ENCODE measurements around the gene STX3. TPM values are rescaled to one million over a fixed set of nuclear protein-coding genes. Genes with fewer than 3 reads are reported as not detected.

Gene STX3
- total RNA-seq, 1 donor from 2014 or later = 22.1 TPM

- Mint-ChIP-seq H3K36me3 (ENCODE audit: low read depth) (peaks cover 13% of the 10 kb centered on the region), H3K9me3 (ENCODE audit: low read depth) (no peaks in the 10 kb centered on the region), H3K27ac (ENCODE audit: unreplicated experiment) (no peak overlapping the region), H3K4me3 (ENCODE audit: unreplicated experiment) (no peak overlapping the region), H3K27me3 (ENCODE audit: low read depth) (no peaks in the 10 kb centered on the region), H3K4me1 (ENCODE audit: low read depth) (peaks cover 16% of the 10 kb centered on the region)
- DNase-seq (ENCODE audit: low spot score) = no peak
- TF ChIP-seq, protein P1, sequence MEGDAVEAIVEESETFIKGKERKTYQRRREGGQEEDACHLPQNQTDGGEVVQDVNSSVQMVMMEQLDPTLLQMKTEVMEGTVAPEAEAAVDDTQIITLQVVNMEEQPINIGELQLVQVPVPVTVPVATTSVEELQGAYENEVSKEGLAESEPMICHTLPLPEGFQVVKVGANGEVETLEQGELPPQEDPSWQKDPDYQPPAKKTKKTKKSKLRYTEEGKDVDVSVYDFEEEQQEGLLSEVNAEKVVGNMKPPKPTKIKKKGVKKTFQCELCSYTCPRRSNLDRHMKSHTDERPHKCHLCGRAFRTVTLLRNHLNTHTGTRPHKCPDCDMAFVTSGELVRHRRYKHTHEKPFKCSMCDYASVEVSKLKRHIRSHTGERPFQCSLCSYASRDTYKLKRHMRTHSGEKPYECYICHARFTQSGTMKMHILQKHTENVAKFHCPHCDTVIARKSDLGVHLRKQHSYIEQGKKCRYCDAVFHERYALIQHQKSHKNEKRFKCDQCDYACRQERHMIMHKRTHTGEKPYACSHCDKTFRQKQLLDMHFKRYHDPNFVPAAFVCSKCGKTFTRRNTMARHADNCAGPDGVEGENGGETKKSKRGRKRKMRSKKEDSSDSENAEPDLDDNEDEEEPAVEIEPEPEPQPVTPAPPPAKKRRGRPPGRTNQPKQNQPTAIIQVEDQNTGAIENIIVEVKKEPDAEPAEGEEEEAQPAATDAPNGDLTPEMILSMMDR (IDR thresholded peaks at IDR 0.05) = no peak
These were observed 52.0 kb downstream of the STX3 start for GRCh38 chr11:59807047-59807610.

DNA sequence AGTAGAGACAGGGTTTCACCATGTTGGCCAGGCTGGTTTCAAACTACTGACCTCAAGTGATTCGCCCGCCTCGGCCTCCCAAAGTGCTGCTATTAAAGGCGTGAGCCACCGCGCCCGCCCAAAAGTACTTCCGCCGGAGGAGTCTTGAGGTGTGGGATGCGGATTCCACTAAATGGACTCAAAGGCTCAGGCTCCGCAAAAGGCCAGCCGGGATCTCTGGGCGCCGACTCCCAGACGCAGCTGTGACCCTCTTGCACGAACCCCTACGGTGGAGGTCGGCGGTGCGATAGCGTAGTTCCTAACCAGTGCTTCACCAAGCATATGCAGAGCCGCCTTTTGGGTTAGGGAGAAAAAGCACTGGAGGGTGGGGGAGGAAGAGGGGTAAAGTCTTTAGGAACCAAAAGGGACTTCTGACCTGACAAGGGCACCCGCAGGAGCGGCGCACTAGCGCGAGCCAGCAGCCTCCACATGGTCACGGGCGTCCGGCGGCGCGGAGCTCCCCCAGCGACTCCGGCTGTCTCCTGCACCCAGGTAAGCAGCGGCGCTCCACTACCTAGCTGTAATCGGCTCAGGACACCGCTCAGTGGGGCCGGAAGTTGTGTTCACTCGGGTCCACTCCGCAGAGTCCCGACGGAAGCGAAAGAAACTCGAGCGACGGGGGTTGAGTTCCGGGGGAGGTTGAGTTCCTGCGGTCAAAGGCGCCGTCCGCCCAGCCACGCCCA, 55.2 kb downstream of the STX3 start, which contains the start of gene MRPL16:
Gene MRPL16, minus strand, starts transcription at position 590 of the 722 bp plus-strand sequence. Its CDS starts 120 bp downstream, at position 470.
- peaks cover 16% of the 10 kb centered on the region for H3K4me1 Mint-ChIP-seq (ENCODE audit: low read depth)
- peak within 1 kb of the TSS; percentile 89 for H3K4me3 Mint-ChIP-seq (ENCODE audit: unreplicated experiment)
- peaks cover 10% of the 10 kb centered on the region for H3K27me3 Mint-ChIP-seq (ENCODE audit: low read depth)
- H3K9me3 Mint-ChIP-seq (ENCODE audit: low read depth) = no peaks in the 10 kb centered on the region
- TF ChIP-seq, protein P1 (IDR thresholded peaks at IDR 0.05) = peak; percentile 42
- DNase-seq (ENCODE audit: low spot score) = peak; percentile 94
- peak within 1 kb of the TSS; percentile 80 for H3K27ac Mint-ChIP-seq (ENCODE audit: unreplicated experiment)
- H3K36me3 Mint-ChIP-seq (ENCODE audit: low read depth) = peaks cover 8% of the 10 kb centered on the region

DNA sequence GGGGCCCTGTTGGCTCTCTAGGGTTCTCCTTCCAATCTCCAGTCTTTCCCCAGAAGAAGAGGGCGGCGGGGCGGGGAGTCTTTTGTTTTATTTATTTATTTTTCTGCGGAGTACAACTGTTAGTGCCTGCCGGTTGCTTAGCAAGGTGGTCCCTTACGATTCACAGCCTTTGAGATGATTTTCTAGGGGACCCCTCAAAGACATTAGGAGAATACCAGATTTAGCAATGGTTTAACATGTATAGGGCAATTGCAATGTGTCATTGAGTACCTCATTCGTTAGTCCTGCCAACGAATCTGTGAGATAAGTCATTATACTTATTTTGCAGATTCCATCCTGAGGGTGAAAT, 55.7 kb downstream of the STX3 start:
- Mint-ChIP-seq H3K36me3 (ENCODE audit: low read depth) (peaks cover 8% of the 10 kb centered on the region), H3K4me1 (ENCODE audit: low read depth) (peaks cover 16% of the 10 kb centered on the region), H3K4me3 (ENCODE audit: unreplicated experiment) (peak overlapping the region; percentile 89), H3K9me3 (ENCODE audit: low read depth) (no peaks in the 10 kb centered on the region), H3K27ac (ENCODE audit: unreplicated experiment) (peak overlapping the region; percentile 80), H3K27me3 (ENCODE audit: low read depth) (peaks cover 10% of the 10 kb centered on the region)
- TF ChIP-seq, protein P1 (IDR thresholded peaks at IDR 0.05) = no peak
- DNase-seq (ENCODE audit: low spot score) = no peak

DNA sequence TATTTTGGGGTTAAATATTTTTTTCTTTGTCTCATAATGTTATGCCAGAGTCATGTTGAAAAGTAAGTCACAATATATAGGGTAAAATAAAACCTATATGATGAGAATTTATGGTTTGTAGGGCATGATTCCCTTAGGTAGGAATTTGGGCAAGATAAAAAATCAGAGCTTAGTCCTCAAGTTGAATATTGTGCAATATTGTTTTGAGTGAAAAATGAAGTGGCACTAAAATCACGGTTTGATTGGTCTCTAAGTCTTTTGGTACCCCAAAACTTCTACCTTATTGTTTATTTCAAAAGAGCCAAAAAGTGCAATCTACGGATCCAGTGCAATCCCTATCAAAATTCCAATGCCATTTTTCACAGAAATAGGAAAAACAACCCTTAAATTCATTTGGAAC, 57.0 kb downstream of the STX3 start:
- Mint-ChIP-seq H3K4me3 (ENCODE audit: unreplicated experiment) (no peak overlapping the region), H3K36me3 (ENCODE audit: low read depth) (peaks cover 2% of the 10 kb centered on the region), H3K27ac (ENCODE audit: unreplicated experiment) (no peak overlapping the region), H3K9me3 (ENCODE audit: low read depth) (no peaks in the 10 kb centered on the region), H3K27me3 (ENCODE audit: low read depth) (peaks cover 16% of the 10 kb centered on the region), H3K4me1 (ENCODE audit: low read depth) (peaks cover 16% of the 10 kb centered on the region)
- TF ChIP-seq, protein P1 (IDR thresholded peaks at IDR 0.05) = no peak
- DNase-seq (ENCODE audit: low spot score) = no peak

DNA sequence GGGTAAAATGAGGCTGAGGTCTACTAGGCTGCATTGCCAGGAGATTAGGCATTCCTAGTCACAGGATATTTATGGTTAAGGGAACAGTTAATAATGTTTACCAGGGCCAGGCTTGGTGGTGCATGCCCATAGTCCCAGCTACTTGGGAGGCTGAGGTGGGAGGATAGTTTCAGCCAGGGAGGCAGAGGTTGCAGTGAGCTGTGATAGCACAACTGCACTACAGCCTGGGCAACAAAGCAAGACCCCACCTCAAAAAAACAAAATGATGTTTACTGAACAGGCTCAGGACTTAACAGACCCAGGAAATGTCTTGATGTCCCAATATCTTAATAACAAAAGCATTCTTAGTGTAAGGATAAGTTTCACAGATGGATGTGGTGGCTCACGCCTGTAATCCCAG, 58.2 kb downstream of the STX3 start:
- Mint-ChIP-seq H3K27me3 (ENCODE audit: low read depth) (peaks cover 16% of the 10 kb centered on the region), H3K4me3 (ENCODE audit: unreplicated experiment) (no peak overlapping the region), H3K4me1 (ENCODE audit: low read depth) (peaks cover 16% of the 10 kb centered on the region), H3K36me3 (ENCODE audit: low read depth) (no peaks in the 10 kb centered on the region), H3K27ac (ENCODE audit: unreplicated experiment) (no peak overlapping the region), H3K9me3 (ENCODE audit: low read depth) (no peaks in the 10 kb centered on the region)
- TF ChIP-seq, protein P1 (IDR thresholded peaks at IDR 0.05) = no peak
- DNase-seq (ENCODE audit: low spot score) = no peak
